ENCODE measurements around the gene FAM241B.

FAM241B gene

GRCh38 chr10:69646185-69647060 is 16.4 kb downstream of the FAM241B start:
- Histone ChIP-seq H3K27me3 (ENCODE audit: control insufficient read depth, insufficient read depth, low read length) (no peaks in the 10 kb centered on the region), H3K4me1 (ENCODE audit: control insufficient read depth, insufficient read depth, low read length) (no peaks in the 10 kb centered on the region), H3K4me3 (ENCODE audit: low read length) (no peak overlapping the region), H3K36me3 (ENCODE audit: control insufficient read depth, insufficient read depth, low read length) (no peaks in the 10 kb centered on the region), H3K27ac (ENCODE audit: low read depth, low read length) (no peak overlapping the region), H3K9ac (ENCODE audit: low read length) (no peak overlapping the region)

GRCh38 chr10:69647126-69647525 is 17.1 kb downstream of the FAM241B start:
- Histone ChIP-seq H3K27me3 (ENCODE audit: control insufficient read depth, insufficient read depth, low read length) (no peaks in the 10 kb centered on the region), H3K4me3 (ENCODE audit: low read length) (no peak overlapping the region), H3K27ac (ENCODE audit: low read depth, low read length) (no peak overlapping the region), H3K9ac (ENCODE audit: low read length) (no peak overlapping the region), H3K4me1 (ENCODE audit: control insufficient read depth, insufficient read depth, low read length) (no peaks in the 10 kb centered on the region), H3K36me3 (ENCODE audit: control insufficient read depth, insufficient read depth, low read length) (no peaks in the 10 kb centered on the region)

GRCh38 chr10:69647819-69648218 is 17.8 kb downstream of the FAM241B start:
- Histone ChIP-seq H3K9ac (ENCODE audit: low read length) (no peak overlapping the region), H3K4me3 (ENCODE audit: low read length) (no peak overlapping the region), H3K36me3 (ENCODE audit: control insufficient read depth, insufficient read depth, low read length) (no peaks in the 10 kb centered on the region), H3K4me1 (ENCODE audit: control insufficient read depth, insufficient read depth, low read length) (no peaks in the 10 kb centered on the region), H3K27ac (ENCODE audit: low read depth, low read length) (no peak overlapping the region), H3K27me3 (ENCODE audit: control insufficient read depth, insufficient read depth, low read length) (no peaks in the 10 kb centered on the region)

- no peak overlapping the region for H3K9ac ChIP-seq (ENCODE audit: low read length)
- H3K4me1 ChIP-seq (ENCODE audit: control insufficient read depth, insufficient read depth, low read length), result no peaks in the 10 kb centered on the region
- no peak overlapping the region for H3K4me3 ChIP-seq (ENCODE audit: low read length)
- H3K27ac ChIP-seq (ENCODE audit: low read depth, low read length), result no peak overlapping the region
- H3K36me3 ChIP-seq (ENCODE audit: control insufficient read depth, insufficient read depth, low read length), result no peaks in the 10 kb centered on the region
- no peaks in the 10 kb centered on the region for H3K27me3 ChIP-seq (ENCODE audit: control insufficient read depth, insufficient read depth, low read length)
Measured at GRCh38 chr10:69648461-69648860, 18.4 kb downstream of the FAM241B start.

- Histone ChIP-seq H3K4me3 (ENCODE audit: low read length) (no peak overlapping the region), H3K36me3 (ENCODE audit: control insufficient read depth, insufficient read depth, low read length) (no peaks in the 10 kb centered on the region), H3K9ac (ENCODE audit: low read length) (no peak overlapping the region), H3K27me3 (ENCODE audit: control insufficient read depth, insufficient read depth, low read length) (no peaks in the 10 kb centered on the region), H3K4me1 (ENCODE audit: control insufficient read depth, insufficient read depth, low read length) (no peaks in the 10 kb centered on the region), H3K27ac (ENCODE audit: low read depth, low read length) (no peak overlapping the region)
Measured at GRCh38 chr10:69649786-69650550, 19.9 kb downstream of the FAM241B start.

- no peak overlapping the region for H3K4me3 ChIP-seq (ENCODE audit: low read length)
- H3K4me1 ChIP-seq (ENCODE audit: control insufficient read depth, insufficient read depth, low read length), result no peaks in the 10 kb centered on the region
- H3K27ac ChIP-seq (ENCODE audit: low read depth, low read length), result no peak overlapping the region
- H3K36me3 ChIP-seq (ENCODE audit: control insufficient read depth, insufficient read depth, low read length), result no peaks in the 10 kb centered on the region
- H3K9ac ChIP-seq (ENCODE audit: low read length), result no peak overlapping the region
- no peaks in the 10 kb centered on the region for H3K27me3 ChIP-seq (ENCODE audit: control insufficient read depth, insufficient read depth, low read length)
Measured at GRCh38 chr10:69650589-69651261, 20.7 kb downstream of the FAM241B start.

GRCh38 chr10:69651362-69651761 is 21.3 kb downstream of the FAM241B start:
- Histone ChIP-seq H3K36me3 (ENCODE audit: control insufficient read depth, insufficient read depth, low read length) (no peaks in the 10 kb centered on the region), H3K9ac (ENCODE audit: low read length) (no peak overlapping the region), H3K27ac (ENCODE audit: low read depth, low read length) (no peak overlapping the region), H3K4me3 (ENCODE audit: low read length) (no peak overlapping the region), H3K4me1 (ENCODE audit: control insufficient read depth, insufficient read depth, low read length) (no peaks in the 10 kb centered on the region), H3K27me3 (ENCODE audit: control insufficient read depth, insufficient read depth, low read length) (no peaks in the 10 kb centered on the region)

- H3K27ac ChIP-seq (ENCODE audit: low read depth, low read length), result no peak overlapping the region
Measured at GRCh38 chr10:69652111-69652856, 22.2 kb downstream of the FAM241B start.

GRCh38 chr10:69652857-69653199 is 22.8 kb downstream of the FAM241B start:
- Histone ChIP-seq H3K27ac (ENCODE audit: low read depth, low read length) (no peak overlapping the region), H3K36me3 (ENCODE audit: control insufficient read depth, insufficient read depth, low read length) (no peaks in the 10 kb centered on the region), H3K4me1 (ENCODE audit: control insufficient read depth, insufficient read depth, low read length) (no peaks in the 10 kb centered on the region), H3K27me3 (ENCODE audit: control insufficient read depth, insufficient read depth, low read length) (no peaks in the 10 kb centered on the region), H3K9ac (ENCODE audit: low read length) (no peak overlapping the region), H3K4me3 (ENCODE audit: low read length) (no peak overlapping the region)

More at GRCh38 chr10:69652111-69652856, 22.2 kb downstream of the FAM241B start:
- Histone ChIP-seq H3K36me3 (ENCODE audit: control insufficient read depth, insufficient read depth, low read length) (no peaks in the 10 kb centered on the region), H3K9ac (ENCODE audit: low read length) (no peak overlapping the region), H3K4me1 (ENCODE audit: control insufficient read depth, insufficient read depth, low read length) (no peaks in the 10 kb centered on the region), H3K4me3 (ENCODE audit: low read length) (no peak overlapping the region), H3K27me3 (ENCODE audit: control insufficient read depth, insufficient read depth, low read length) (no peaks in the 10 kb centered on the region)

- H3K27ac ChIP-seq (ENCODE audit: low read depth, low read length), result no peak overlapping the region
- H3K4me1 ChIP-seq (ENCODE audit: control insufficient read depth, insufficient read depth, low read length), result no peaks in the 10 kb centered on the region
- H3K4me3 ChIP-seq (ENCODE audit: low read length), result no peak overlapping the region
- no peaks in the 10 kb centered on the region for H3K27me3 ChIP-seq (ENCODE audit: control insufficient read depth, insufficient read depth, low read length)
- no peaks in the 10 kb centered on the region for H3K36me3 ChIP-seq (ENCODE audit: control insufficient read depth, insufficient read depth, low read length)
- H3K9ac ChIP-seq (ENCODE audit: low read length), result no peak overlapping the region
Measured at GRCh38 chr10:69653561-69653960, 23.5 kb downstream of the FAM241B start.

GRCh38 chr10:69655124-69655867 is 25.2 kb downstream of the FAM241B start:
- no peaks in the 10 kb centered on the region for H3K36me3 ChIP-seq (ENCODE audit: control insufficient read depth, insufficient read depth, low read length)
- H3K27ac ChIP-seq (ENCODE audit: low read depth, low read length), result no peak overlapping the region
- no peaks in the 10 kb centered on the region for H3K27me3 ChIP-seq (ENCODE audit: control insufficient read depth, insufficient read depth, low read length)
- H3K9ac ChIP-seq (ENCODE audit: low read length), result no peak overlapping the region
- no peak overlapping the region for H3K4me3 ChIP-seq (ENCODE audit: low read length)
- H3K4me1 ChIP-seq (ENCODE audit: control insufficient read depth, insufficient read depth, low read length), result no peaks in the 10 kb centered on the region
